HG02870 (cell line): Measurements from ENCODE around the gene NDUFC1.
"Not testable (repeated sequence)": the region's sequence is repeated elsewhere in the genome, so short reads cannot be mapped to it uniquely, and the experiment has no call there.

ENCODE experiments used
- ATAC-seq: cut with Tn5 transposase; IDR thresholded peaks from one replicate; pipeline ENCODE4 v1.9.1; 2021; ENCODE audit warnings: mild to moderate bottlenecking, moderate library complexity; ENCODE audit not compliant: unreplicated experiment

NDUFC1 gene

DNA sequence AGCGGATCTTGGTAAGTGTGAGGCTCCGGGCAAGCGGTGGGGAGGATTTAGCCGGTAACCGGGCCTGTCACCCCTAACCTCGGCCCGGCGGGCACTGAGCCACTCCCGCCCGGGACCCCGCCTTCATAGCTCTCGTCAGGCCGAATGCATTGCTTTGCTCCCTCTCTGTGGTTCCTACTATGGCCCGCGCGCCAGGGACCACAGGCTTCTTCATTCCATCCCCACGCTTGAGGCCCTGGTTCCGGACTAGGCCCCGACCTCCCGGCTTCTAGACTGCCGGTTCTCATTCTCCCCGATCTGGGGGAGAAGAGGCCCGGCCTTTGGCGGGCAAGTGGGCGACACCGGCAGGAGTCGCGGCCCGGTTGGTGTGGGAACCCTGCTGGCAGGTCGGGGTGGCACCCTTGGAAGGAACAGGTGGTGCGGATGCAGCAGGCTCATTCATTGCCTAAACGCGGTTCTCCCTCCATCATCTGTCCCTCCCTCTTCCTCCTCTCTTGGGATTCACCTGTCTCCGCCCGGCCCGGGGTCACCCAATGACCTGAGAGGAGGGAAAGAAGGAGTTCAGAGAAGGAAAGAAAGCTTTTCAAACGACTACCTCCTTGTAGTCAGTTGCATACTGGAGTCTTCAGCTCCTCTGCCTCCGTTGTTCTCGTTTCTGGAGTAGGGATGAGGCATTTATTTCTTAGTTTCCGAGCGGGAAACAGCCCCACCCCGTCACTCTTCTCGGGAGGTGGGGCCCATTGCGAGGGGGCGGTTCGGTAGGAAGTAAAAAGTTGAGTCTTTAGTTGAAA, at the start of gene NDUFC1:
Gene NDUFC1 (minus strand): TSS at position 657 of the 791 bp plus-strand sequence. CDS start 6,679 bp downstream, outside the sequence.
- peak; percentile 36 for ATAC-seq

DNA sequence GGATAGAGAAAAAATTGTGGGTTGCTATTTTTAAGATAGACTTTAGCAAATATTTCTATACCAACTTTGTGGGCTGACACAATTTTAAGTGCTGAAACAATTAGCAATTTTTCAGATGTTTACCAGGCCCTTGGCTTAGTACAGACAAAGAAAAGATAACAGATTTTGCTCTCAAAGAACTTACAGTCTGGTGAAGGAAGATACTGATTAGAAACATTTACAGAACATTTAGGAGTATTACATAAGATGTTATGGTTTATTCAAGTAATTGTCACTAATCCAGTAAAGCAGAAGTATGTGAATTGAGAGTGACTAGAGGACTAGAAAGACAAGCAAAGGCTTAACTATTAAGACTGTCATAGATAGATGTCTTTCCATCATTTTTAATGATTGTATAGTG, 35.3 kb upstream of the NDUFC1 start:
- no peak for ATAC-seq

GRCh38 chr4:139333046-139333445, 30.8 kb upstream of the NDUFC1 start:
- no peak for ATAC-seq

GRCh38 chr4:139331185-139331584, 28.9 kb upstream of the NDUFC1 start:
- ATAC-seq: no peak

DNA sequence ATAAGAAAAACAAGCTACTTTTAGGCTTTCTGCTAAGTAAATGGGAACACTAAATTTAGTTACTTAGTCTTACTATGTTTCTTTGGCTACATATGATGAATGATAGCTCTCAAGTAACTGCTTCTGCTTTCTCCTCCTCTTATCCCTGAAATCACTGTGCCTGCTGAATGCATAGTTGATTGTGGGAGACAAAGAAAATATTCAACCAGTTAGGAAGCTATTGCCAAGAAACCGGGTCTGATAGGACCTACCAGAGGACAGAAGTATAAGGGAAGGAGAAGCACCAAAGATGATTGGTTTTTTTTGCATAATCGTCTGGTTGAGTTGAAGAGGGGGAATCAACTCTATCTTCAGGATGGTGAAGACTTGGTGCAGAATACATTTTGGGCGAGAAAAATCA, 28.0 kb upstream of the NDUFC1 start:
- ATAC-seq: no peak

- ATAC-seq: no peak
These were observed 27.5 kb upstream of the NDUFC1 start for GRCh38 chr4:139329665-139330200.

DNA sequence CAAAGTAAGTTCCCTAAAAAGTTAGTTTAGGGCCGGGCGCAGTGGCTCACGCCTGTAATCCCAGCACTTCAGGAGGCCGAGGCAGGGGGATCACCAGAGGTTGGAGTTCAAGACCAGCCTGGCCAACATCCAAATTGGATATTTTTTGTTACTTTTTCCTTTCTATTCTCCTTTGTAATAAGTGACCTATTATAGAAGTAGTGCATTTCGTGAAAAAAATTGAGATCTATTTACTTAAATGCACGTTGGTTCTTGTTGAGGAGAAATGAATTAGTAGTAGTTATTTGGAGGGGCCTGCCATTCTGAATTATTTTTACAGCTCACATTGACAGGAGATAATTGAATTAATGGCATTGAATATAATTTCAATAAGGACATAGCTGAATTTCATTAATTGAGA, 22.3 kb upstream of the NDUFC1 start:
- ATAC-seq: no peak

GRCh38 chr4:139322541-139322940, 20.3 kb upstream of the NDUFC1 start:
- ATAC-seq: not testable (repeated sequence)

- ATAC-seq: not testable (repeated sequence)
These were observed 19.8 kb upstream of the NDUFC1 start for GRCh38 chr4:139322070-139322469.

- ATAC-seq: no peak
These were observed 17.3 kb upstream of the NDUFC1 start for GRCh38 chr4:139319571-139319970.

DNA sequence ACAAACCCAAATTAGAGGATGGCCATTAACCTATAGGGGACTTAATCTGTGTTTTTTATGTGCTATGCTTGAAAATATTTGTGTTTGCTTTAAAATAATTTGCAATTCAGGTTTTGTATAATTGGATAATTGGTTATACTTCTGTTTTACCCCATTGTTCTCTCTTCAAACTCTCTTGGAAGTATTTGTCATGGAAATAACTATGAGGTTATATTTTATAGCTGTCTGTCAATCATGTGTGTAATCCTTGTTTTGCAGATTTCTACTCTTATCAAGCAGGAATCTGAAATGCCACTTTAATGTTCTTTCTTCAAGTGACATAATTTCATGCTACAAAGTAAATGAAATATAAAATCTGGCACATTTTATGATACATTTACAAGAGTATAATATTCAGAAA, 15.4 kb upstream of the NDUFC1 start:
- ATAC-seq: no peak

- ATAC-seq: no peak
These were observed 14.5 kb upstream of the NDUFC1 start for GRCh38 chr4:139316733-139317132.

- peak; percentile 58 for ATAC-seq
These were observed 13.0 kb upstream of the NDUFC1 start for GRCh38 chr4:139315221-139315675.

DNA sequence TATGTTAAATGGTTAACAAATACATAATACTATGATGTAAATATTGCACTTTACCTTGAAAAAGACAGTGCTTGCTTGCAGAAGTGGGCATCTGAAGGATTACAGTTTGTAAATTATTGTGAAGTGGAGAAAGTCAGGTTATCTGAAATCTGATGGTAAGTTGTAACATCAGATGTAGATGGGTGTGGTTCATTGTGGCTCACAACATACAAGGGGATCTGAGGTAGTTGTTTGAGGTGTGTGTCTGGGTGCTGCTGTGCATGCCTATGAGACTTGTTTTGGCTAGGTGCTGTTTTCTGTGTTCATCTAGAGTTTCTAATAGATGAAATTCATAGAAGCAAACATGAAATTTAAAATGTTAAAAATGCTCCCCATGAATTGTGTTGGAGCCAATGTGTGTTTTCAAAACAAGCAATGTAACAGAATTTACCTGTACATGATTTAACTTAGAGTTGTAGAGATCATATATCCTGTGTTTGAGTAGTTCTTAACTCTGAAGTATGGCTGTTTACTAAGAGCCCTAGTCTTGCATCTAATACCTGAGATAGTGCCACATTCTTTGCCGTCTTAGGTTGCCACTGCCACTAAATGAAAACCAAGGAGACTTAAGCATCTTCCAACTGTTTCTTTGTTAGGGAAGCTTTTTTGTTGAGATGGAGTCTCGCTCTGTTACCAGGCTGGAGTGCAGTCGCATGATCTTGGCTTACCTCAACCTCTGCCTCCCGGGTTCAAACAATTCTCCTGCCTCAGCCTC, 11.9 kb upstream of the NDUFC1 start:
- ATAC-seq: no peak

DNA sequence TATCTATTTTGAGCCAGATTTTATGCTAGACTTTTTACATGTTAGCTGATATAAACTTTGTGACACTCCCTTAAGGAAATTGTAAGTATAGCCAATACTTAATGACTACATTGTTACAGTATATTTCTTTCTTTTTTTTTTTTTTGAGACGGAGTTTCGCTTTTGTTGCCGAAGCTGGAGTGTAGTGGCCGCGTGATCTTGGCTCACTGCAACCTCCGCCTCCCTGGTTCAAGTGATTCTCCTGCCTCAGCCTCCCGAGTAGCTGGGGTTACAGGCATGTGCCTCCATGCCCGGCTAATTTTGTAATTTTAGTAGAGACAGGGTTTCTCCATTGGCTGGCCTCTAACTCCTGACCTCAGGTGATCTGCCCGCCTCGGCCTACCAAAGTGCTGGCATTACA, 11.1 kb upstream of the NDUFC1 start:
- ATAC-seq: not testable (repeated sequence)

- ATAC-seq: no peak
These were observed 10.5 kb upstream of the NDUFC1 start for GRCh38 chr4:139312552-139313332.

GRCh38 chr4:139311909-139312308, 9.6 kb upstream of the NDUFC1 start:
- no peak for ATAC-seq

DNA sequence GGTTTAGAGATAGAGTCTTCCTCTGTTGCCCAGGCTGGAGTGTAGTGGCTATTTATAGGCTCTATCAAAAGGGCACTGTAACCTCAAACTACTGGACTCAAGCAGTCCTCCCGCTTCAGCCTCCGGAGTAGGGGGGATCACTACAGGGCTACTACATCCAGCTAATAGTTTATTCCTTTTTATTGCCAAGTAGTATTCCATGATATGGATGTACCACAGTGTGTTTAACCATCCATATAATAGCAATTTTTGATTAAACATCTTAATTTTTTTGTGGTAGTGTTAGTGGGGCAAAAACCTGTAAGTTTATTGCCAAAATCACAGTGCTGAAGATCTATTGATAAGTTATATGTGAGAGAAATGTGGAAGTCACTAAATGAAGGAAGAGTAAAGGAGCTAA, 2.6 kb upstream of the NDUFC1 start:
- ATAC-seq: no peak

- peak; percentile 80 for ATAC-seq
These were observed 1.0 kb downstream of the NDUFC1 start, which contains the start of gene NAA15 for GRCh38 chr4:139301113-139301820. NAA15 (plus strand) TSS chr4:139301505; CDS start chr4:139301778, 273 bp downstream.

DNA sequence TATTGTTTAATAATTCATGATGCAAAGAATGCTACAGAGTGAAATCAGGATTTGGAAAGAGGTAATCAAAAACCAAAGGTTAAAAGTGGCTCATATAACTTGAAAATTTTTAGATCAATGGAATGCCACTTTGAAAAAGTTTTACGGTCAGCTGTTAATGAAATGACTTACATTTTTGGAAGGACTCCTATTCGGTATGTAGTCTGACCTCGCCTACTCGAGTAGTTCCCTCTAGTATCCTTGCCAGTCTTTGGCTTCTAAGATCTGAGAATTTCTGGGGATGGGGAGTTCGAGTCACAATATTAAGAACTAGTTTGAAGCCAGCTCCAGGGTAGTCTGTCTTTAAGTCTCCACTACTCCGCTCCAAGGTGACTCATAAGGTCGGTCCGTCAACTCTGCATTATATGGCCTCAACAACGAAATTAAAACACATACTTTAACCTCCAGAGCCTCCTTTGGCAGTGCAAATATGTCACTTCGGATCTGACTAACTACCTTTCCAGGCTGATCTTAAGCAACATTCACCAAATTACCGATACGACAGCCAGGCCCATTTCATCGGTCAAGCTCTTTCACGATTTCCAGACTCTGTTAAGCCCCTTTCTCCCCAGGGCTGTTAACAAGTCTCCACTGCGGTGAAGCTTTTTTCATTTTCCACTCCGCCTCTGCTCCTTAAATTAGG, 1.7 kb downstream of the NDUFC1 start:
- ATAC-seq: peak; percentile 4
